Smooth muscle cell (in vitro differentiated cells): ENCODE data around the gene OTOP3. TPM values are rescaled to one million over a fixed set of nuclear protein-coding genes. Genes with fewer than 3 reads are reported as not detected.
"Not testable (repeated sequence)": the region's sequence is repeated elsewhere in the genome, so short reads cannot be mapped to it uniquely, and the experiment has no call there.

Source experiments
- DNase-seq: peaks from one replicate; lab custom pipeline; 2025; ENCODE audit not compliant: unreplicated experiment; lab: John Stamatoyannopoulos, UW
- H2AFZ ChIP-seq: fragments of 200-600 bp; sonication (generic); 2 replicates; pipeline ENCODE4 v1.6.0; 2016; ENCODE audit warnings: antibody characterized with exemption, low read depth, mild to moderate bottlenecking
- H3F3A ChIP-seq: fragments of 200-600 bp; sonication (generic); 2 replicates; pipeline ENCODE4 v1.6.0; 2017; ENCODE audit warnings: antibody characterized with exemption, low read depth
- H3K27ac ChIP-seq: fragments of 200-600 bp; sonication (generic); 2 replicates; pipeline ENCODE4 v1.5.1; 2016; ENCODE audit warnings: low read depth, mild to moderate bottlenecking
- H3K27me3 ChIP-seq: fragments of 200-600 bp; sonication (generic); 2 replicates; pipeline ENCODE4 v1.6.1; 2016; ENCODE audit warnings: low read depth, mild to moderate bottlenecking
- H3K36me3 ChIP-seq: fragments of 200-600 bp; sonication (generic); 2 replicates; pipeline ENCODE4 v1.5.1; 2016; ENCODE audit warnings: low read depth
- H3K4me1 ChIP-seq: fragments of 200-600 bp; sonication (generic); 2 replicates; pipeline ENCODE4 v1.5.1; 2016; ENCODE audit warnings: low read depth
- H3K4me2 ChIP-seq: fragments of 200-600 bp; sonication (generic); 2 replicates; pipeline ENCODE4 v1.6.0; 2016; ENCODE audit warnings: mild to moderate bottlenecking
- H3K4me3 ChIP-seq: fragments of 200-600 bp; sonication (generic); 2 replicates; pipeline ENCODE4 v1.5.1; 2016; ENCODE audit warnings: mild to moderate bottlenecking
- H3K79me2 ChIP-seq: fragments of 200-600 bp; sonication (generic); 2 replicates; pipeline ENCODE4 v1.6.0; 2016; ENCODE audit warnings: low read depth, mild to moderate bottlenecking
- H3K9ac ChIP-seq: fragments of 200-600 bp; sonication (generic); 2 replicates; pipeline ENCODE4 v1.6.0; 2016; ENCODE audit warnings: low read depth
- H3K9me3 ChIP-seq: fragments of 200-600 bp; sonication (generic); replicated peaks from 2 replicates; pipeline ENCODE4 v1.5.1; 2016; ENCODE audit warnings: low read depth
- H4K20me1 ChIP-seq: fragments of 200-600 bp; sonication (generic); 2 replicates; pipeline ENCODE4 v1.6.0; 2016; ENCODE audit warnings: low read depth
- WGBS: methylation state at CpG from one replicate; pipeline ENCODE4 v1.1.7; 2016; ENCODE audit warnings: low lambda C conversion rate; 5-methylcytosine and 5-hydroxymethylcytosine counted together
- polyA plus RNA-seq: library from polyadenylated mRNA; unstranded; fragments of >200 nt; fragmentation: Nextera tagmentation; extraction: Ambion mirVana; gene quantifications from 2 replicates; pipeline ENCODE4 v1.2.1, GENCODE V29; 2016
- total RNA-seq: library from RNA; depleted of rRNA; stranded (reverse); fragments of >200 nt; gene quantifications from 2 replicates; pipeline ENCODE4 v1.2.3, GENCODE V29; 2014
- TF ChIP-seq, protein P1 (sequence below): fragments of 200-600 bp; sonication (generic); IDR thresholded peaks from 2 replicates; pipeline ENCODE4 v1.5.1; 2017; ENCODE audit warnings: borderline replicate concordance, mild to moderate bottlenecking, antibody characterized with exemption; ENCODE audit not compliant: insufficient read depth, poor library complexity, severe bottlenecking

OTOP3 gene
- total and polyA plus RNA-seq, 2 experiments from 2014 or later = not detected

DNA sequence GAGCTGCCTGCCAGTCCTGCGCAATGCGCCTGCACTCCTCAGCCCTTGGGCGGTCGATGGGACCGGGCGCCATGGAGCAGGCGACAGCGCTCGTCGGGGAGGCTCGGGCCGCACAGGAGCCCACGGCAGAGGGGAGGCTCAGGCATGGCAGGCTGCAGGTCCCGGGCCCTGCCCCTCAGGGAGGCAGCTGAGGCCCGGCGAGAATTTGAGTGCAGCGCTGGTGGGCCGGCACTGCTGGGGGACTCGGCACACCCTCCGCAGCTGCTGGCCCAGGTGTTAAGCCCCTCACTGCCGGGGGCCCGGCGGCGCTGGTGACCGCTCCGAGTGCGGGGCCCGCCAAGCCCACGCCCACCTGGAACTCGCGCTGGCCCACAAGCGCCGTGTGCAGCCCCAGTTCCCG, 28.7 kb upstream of the OTOP3 start:
- Histone ChIP-seq H3K79me2 (no peaks in the 10 kb centered on the region), H3K9ac (no peak overlapping the region), H3K4me3 (no peak overlapping the region), H3K36me3 (no peaks in the 10 kb centered on the region), H3K27ac (no peak overlapping the region), H4K20me1 (no peaks in the 10 kb centered on the region), H2AFZ (no peak overlapping the region), H3K4me2 (no peak overlapping the region), H3K27me3 (no peaks in the 10 kb centered on the region), H3F3A (no peaks in the 10 kb centered on the region), H3K4me1 (no peaks in the 10 kb centered on the region), H3K9me3 (no peaks in the 10 kb centered on the region)
- 94% methylated on average over 23 of the region's 34 CpGs for WGBS
- DNase-seq = no peak
- TF ChIP-seq, protein P1, sequence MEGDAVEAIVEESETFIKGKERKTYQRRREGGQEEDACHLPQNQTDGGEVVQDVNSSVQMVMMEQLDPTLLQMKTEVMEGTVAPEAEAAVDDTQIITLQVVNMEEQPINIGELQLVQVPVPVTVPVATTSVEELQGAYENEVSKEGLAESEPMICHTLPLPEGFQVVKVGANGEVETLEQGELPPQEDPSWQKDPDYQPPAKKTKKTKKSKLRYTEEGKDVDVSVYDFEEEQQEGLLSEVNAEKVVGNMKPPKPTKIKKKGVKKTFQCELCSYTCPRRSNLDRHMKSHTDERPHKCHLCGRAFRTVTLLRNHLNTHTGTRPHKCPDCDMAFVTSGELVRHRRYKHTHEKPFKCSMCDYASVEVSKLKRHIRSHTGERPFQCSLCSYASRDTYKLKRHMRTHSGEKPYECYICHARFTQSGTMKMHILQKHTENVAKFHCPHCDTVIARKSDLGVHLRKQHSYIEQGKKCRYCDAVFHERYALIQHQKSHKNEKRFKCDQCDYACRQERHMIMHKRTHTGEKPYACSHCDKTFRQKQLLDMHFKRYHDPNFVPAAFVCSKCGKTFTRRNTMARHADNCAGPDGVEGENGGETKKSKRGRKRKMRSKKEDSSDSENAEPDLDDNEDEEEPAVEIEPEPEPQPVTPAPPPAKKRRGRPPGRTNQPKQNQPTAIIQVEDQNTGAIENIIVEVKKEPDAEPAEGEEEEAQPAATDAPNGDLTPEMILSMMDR = no peak

DNA sequence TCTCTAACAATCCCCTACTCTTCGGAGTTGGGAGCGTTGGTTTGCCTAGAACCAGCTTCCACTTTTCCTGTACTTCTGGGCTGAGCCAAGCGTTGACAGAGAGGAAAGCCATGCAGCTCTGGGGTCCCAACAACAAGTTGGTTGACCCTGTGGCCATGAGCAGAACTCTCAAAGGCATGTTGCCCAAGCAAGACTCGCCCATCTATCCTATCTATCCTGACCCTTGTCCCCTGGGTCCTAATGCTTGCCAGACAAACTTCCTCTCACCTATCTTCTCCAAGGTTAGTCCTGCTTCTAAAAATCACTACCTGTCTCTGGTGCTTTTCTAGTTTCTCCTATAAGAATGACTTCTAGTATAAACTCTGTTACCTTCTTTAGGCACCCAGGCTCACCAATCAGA, 26.6 kb upstream of the OTOP3 start:
- H4K20me1 ChIP-seq, H2AFZ ChIP-seq, H3K36me3 ChIP-seq, H3K79me2 ChIP-seq, H3K9me3 ChIP-seq, H3K9ac ChIP-seq, H3F3A ChIP-seq, H3K4me1 ChIP-seq, H3K27me3 ChIP-seq, DNase-seq, H3K27ac ChIP-seq, H3K4me3 ChIP-seq, H3K4me2 ChIP-seq: not testable (repeated sequence)
- 65% methylated on average over 4 of the region's 4 CpGs for WGBS

DNA sequence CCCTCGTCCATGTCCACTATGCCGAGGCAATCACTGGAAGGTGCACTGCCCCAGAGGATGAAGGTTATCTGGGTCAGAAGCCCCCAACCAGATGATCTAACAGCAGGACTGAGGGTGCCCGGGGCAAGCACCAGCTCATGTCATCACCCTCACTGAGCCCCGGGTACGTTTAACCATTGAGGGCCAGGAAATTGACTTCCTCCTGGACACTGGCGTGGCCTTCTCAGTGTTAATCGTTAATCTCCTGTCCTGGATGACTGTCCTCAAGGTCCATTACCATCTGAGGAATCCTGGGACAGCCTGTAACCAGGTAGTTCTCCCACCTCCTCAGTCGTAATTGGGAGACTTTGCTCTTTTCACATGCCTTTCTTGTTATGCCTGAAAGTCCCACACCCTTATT, 24.3 kb upstream of the OTOP3 start:
- H3K9me3 ChIP-seq, H3K4me1 ChIP-seq, H3K27me3 ChIP-seq, H3K79me2 ChIP-seq, H3K9ac ChIP-seq, H4K20me1 ChIP-seq, H3K4me3 ChIP-seq, H3F3A ChIP-seq, H3K36me3 ChIP-seq, H2AFZ ChIP-seq, DNase-seq, H3K4me2 ChIP-seq, H3K27ac ChIP-seq: not testable (repeated sequence)
- WGBS = 81% methylated on average over 8 of the region's 8 CpGs

DNA sequence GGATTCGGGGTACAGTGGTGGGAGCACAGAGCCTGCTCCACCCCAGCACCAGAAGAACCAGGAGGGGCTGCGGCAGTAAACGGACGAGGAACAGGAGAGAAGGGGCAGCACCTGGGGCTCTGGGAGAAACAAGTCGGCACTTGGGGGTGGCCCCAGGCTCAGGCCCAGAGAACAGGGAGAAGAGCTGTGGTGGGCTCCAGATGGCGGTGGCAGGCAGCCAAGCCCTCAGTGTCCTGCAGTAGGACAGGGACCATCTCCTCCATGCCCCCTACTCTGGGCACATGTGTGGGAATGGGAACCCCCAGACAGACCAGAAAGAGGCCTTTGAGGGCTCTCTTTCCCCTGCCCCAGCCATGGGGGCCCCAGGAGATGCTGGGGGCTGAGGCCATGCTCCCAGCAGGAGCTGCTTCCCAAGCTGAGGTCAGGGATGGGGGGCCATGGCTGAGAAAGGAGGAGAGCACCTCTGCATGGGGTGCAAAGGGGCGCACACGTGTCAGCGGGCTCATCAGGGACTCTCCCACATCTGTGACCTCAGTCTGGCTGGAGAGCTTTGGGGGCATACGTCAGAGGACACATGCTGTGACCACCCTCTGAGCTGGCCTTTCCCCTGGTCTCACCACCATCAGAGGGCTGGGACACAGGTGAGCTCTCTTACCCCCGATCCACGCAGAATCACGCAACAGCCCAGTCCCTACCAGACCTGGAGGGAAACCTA, 19.4 kb upstream of the OTOP3 start:
- Histone ChIP-seq H4K20me1 (no peaks in the 10 kb centered on the region), H3F3A (no peaks in the 10 kb centered on the region), H3K9me3 (no peaks in the 10 kb centered on the region), H2AFZ (no peak overlapping the region), H3K4me2 (no peak overlapping the region), H3K4me3 (no peak overlapping the region), H3K27me3 (no peaks in the 10 kb centered on the region), H3K36me3 (no peaks in the 10 kb centered on the region), H3K27ac (no peak overlapping the region), H3K9ac (no peak overlapping the region), H3K79me2 (no peaks in the 10 kb centered on the region), H3K4me1 (no peaks in the 10 kb centered on the region)
- TF ChIP-seq, protein P1 = no peak
- DNase-seq = no peak
- WGBS = 94% methylated on average over 13 of the region's 13 CpGs

DNA sequence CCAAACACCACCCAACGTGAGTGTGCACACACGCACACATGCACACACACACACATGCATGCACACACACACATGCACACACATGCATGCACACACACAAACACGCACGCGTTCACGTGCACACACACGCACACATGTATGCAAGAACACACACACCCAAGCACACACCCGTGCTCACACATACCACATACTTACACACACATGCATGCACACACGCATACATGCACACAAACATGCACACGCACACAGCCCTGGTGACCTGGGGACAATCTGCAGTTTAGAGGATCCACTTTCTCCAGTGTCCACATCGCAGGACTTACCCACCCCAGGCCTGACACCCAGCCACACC, 18.9 kb upstream of the OTOP3 start:
- no peaks in the 10 kb centered on the region for H3K4me1 ChIP-seq
- H3K36me3 ChIP-seq = no peaks in the 10 kb centered on the region
- H3K79me2 ChIP-seq = no peaks in the 10 kb centered on the region
- no peak for DNase-seq
- H3F3A ChIP-seq = no peaks in the 10 kb centered on the region
- H4K20me1 ChIP-seq = no peaks in the 10 kb centered on the region
- no peak overlapping the region for H3K4me2 ChIP-seq
- no peak overlapping the region for H3K4me3 ChIP-seq
- H3K9ac ChIP-seq = no peak overlapping the region
- H3K27ac ChIP-seq = no peak overlapping the region
- TF ChIP-seq, protein P1 = no peak
- H3K9me3 ChIP-seq = no peaks in the 10 kb centered on the region
- 97% methylated on average over 11 of the region's 11 CpGs for WGBS
- H3K27me3 ChIP-seq = no peaks in the 10 kb centered on the region
- no peak overlapping the region for H2AFZ ChIP-seq
